ENCODE data around the gene TMEM63B.
"Not testable (repeated sequence)": the region's sequence is repeated elsewhere in the genome, so short reads cannot be mapped to it uniquely, and the experiment has no call there.

The TMEM63B gene

DNA sequence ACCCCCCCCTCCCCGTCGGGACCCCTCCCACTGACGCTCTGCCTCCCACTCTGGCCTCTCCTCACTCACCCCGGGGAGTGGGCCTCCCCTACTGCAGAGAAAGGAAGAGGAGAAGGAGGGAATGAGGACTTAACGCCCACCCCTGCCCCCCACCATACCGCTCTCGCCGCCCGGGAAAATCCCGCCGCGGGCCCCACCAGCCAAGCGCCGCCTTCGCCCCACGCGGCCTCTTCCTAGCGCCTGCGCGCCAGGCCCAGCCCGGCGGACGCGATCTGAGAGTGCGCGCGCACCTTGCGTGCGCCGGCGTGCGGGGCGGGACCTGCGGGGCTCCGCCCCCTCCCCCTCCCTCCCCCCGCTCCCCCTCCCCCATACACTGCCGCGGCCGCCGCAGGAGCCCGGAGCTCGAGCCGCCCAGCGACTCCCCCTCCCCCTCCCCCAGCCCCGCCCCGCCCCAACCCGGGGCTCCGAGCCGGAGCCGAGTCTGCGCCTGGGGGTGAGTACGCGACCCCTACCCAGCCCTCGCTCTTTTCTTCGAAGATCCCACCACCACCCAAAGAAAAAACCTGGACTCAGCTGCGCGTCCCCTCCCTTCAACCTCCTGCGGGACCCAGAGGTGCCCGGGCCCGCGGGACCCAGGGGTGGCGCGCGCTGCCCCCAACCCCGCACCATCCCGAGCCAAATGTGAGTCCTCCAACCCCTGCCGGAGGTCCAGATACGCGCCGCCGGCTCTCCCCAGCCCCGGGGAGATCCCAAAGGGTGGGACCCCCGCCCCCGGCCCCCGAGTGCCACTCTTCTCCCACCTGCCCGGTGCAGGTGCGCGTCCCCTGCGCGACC is at the start of gene TMEM63B, which contains the start of gene MRPL14:
TMEM63B (plus strand) TSS at position 369 of the 834 bp plus-strand sequence. CDS start 7,031 bp downstream, outside the sequence.
MRPL14 (minus strand) TSS at position 267 of the 834 bp plus-strand sequence. CDS start 10,841 bp downstream, outside the sequence.
- peak; percentile 15 to 92 (median 79) for DNase-seq

DNA sequence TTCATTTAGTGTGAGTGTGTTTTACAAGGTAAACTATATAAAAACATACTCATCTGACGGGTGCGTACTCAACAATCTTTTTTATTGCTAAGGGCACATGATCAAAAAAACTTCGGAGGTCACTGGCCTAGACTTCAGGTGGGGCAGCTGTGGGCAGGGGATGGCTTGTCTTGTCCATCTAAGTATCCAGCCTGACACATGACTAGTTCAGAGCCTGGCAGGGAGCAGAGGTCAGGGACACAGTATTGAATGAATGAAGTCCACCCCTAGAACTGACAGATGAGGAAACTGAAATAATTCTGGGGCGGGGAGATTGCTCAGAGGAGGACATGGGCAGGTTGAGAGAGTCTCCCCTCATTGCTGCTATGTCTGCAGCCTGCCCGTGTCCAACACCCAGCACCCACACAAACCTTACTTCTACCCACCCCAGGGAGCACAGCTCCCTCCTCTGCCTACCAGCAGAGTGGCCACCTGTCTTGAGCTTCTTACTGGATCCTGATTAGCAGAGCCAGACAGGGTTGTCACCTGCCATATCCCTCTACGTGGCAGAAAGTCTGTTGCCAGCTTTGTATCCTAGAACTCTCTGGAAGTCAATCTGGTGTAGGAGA is 49.0 kb upstream of the TMEM63B start:
- DNase-seq: no peak

DNA sequence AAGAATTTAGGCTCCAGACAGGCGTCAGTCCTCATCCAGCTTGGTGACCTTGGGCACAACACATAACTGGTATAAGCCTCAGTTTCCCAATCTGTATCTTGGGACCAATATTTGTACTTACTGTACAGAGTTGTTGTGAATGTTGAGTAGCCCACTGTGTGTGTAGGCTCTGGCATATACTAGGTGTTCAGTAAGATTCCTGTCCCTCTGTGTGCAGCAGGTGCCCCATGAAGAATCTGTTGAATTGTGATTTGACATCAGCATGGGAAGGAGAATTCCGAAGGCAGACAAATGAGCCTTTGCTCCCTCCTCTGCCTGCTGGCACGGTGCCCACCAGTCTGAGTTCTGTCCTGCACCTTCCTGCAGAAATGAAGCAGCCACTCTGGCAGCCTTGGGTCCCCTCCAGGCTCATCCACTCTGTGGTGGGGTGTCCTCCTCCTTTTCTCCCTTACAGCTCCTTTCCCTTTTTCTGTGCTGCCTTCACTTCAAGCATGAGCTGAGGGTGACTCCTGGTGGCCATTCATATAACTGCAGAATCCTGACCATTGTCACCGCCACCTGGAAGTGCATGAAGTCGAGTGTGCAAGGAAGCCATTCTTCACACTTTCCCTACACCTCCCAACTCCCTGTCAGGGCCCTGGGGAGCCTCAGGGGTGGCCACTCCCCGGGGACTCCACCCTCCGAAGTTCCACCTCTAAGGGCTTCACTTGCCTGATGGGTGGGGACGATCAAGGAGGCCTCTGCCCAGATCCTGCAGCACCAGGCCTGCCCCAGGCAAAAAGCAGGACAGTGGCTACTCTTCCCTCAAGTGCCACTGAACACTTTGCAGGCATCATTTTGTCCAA is 48.3 kb upstream of the TMEM63B start:
- DNase-seq: no peak

DNA sequence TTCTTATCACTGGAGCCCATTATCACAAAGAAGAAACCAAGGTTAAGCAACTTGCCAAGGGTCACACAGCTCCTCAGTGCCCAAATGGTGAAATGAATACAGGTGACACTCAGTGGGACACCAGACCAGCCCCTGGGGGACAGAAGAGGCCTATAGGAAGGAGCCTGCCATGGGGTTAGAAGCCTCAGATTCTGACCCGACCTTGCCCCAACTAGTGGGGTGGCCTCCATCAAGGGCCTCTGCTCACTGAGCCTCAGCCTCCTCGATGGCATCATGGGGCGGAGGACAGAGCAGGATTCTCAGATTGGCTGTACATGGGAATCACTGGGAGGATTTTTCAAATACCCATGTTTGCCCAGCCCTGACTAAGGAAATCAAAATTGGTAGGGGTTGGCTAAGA is 47.7 kb upstream of the TMEM63B start:
- DNase-seq: no peak

DNA sequence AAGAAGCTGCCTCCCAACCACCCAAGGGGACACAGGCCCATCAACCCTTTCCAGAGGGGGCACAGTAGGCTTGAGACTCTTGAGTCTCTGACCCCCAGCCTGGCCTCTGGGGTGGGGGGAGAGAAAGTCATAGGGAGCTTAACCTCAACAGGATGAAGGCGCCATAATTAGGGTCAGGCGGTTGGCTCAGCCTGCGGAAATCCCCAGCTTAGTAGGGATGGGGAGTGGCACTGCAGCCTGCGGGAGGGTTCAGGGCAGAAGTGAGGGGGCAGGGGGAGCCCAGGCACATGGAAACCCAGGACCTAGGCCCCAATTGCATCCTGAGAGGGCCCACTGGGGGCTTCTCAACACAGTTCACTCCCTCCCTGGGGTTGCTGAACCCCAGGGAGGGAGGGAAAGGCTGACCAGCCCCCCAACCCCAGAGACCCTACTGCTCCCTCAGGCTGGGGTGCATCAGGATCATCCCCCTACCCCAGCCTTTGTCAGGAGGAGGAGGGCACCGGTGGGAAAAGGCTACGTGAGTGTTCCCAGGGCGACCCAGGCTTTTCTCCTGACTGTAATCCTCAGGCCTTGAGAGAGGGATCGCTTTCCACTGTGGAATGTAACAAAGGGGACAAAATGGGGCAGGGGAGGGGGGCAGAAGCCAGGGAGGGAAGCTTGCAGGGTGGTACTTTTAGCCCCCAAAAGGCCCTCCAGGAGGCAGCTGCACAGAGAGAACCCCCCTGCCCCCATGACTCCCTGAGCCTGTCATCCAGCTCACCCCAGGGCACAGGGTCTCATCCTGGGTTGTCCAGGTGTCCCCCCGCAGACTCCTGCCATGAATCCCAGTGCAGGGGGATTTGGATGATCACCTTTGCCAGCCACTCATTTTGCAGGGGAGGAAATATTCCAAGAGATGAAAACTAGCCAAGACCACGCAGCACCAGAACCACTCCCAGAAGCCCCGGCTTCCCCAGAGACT is 46.5 kb upstream of the TMEM63B start:
- DNase-seq: no peak

DNA sequence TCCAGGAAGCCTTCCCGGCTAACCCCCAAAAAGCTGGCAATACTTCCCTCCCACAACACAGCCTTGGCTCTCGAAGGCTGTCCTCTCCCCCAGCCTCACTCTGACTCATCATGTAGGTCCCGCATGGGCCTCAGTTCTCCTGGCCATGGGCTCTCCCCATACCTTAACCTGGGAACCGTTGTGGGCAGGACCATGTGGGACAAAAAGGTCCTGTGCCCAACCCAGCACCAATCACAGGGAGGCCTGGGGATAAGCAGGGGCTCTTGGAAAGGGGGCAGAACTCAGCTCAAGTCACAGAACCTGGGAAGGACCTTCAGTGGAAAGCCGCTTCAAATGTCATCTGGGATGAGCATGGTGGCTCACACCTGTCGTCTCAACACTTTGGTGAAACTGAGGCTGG is 45.6 kb upstream of the TMEM63B start:
- DNase-seq: no peak

DNA sequence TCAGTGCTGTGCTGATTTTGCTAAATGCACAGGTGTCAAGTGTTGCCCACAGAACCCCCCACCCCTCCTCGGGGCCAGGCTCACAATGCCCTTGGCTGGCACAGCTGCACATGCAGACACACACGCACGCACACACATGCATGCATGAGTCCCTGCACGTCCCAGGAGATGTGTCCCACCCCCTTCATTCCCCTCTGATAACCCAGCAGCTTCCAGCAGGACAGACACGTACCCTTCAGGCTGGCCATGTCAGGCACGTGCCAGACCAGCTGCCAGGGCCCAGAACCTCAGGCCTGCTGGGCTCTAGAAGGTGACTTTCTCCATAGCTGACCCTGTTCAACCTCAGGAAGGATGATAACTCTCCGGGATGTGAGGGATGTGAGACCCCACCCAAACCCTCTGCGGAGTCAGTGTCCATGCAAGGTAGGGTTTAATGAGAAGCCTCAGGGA is 44.5 kb upstream of the TMEM63B start:
- no peak for DNase-seq

DNA sequence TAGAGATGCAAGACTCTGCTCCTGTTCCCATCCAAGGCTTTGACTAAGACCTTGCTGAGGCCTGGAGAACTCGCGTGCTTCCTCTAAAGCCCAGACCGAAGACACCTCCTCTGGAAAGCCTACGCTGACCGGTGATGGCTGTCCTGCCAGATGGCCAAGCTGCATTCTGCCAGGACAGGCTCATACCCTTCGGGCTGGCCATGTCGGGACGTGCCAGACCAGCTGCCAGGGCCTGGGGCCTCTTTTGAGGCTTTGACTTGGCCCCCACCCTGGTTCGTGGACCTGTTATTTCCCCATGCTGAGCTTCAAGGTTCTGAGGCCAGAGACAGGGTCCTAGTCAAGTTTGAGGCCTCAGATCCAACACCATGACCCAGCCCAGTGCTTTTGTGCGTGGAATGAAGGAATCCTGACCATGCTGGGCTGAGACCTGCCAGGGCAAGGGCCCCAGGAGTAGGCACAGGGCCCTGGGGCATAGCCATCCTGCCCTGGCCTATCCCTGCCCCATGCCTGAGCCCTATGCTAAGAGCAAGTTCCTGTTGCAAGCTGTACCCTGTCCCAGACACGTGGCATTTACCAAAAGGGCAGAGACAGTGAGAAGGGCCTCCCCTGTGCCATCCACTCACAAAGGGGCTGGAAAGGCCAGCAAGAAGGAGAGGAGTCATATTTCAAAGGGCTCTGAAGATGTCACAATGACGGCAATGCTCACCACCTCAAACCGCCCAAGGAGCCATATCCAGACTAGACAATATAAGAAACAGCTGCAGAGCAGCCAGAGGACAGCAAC is 42.9 kb upstream of the TMEM63B start:
- no peak for DNase-seq

DNA sequence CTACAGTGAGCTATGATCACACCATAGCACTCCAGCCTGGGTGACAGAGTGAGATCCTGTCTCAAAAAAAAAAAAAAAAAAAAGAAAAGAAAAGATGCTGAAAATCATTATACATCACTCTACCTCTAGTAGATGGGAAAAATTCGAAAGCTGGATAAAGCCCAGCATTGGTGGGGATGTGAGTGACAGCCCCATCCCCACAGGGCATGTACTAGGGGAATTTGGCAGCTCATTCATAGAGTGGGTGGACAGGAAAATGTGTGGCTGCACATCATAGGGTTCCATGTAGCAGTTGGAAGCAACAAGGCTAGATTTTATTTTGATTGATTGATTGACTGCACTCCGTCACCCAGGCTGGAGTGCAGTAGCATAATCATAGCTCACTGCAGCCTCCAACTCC is 42.1 kb upstream of the TMEM63B start:
- DNase-seq: no peak

DNA sequence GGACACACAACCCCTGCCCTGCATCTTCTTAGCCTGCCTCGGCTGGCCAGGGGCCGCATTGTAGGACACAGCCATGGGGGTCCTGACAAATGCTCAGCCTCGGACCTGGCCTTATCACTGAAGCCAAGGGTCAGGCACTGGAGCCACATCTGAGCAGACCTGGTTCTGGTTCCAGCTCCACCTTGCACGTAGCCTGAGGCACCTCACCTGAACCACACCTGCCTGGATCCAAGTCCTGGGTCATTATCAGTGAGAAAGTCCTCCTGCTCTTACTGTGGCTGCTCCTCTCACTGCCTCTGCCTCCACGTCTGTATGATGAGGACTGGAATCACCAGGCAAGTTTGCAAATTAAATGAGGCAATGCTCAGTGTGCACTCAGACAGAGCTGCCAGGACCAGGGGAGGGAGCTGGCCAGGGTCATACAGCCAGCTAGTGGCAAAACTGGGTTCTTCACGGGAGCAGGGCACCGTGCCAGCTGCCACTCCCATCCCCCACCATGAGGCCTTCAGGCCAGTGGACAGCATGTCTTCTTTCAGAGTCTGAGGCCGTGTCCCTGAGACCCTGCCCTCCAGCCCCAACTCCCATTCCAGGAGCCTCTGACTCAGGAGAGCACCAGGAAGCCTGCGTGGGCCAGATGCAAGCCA is 40.3 kb upstream of the TMEM63B start:
- peak in 11 of 51 donors; percentile 9 to 29 (median 15) for DNase-seq

DNA sequence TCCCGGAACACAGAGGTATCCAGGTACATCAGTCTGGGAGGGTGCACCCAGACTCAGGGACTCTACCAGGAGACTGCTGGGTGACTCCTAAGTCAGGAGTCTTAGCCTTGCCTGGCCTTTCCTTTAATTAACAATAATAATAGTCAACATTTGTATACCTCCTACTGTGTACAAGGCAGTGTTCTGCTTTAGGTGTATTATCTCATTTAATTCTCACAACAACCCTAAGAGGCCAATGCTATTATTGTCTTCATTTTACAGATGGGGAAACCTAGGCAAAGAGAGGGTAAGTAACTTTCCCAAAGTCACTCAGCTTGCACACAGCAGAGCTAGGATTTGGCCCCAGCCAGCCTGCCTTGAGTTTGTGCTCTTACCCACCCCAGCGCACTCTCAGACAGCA is 39.7 kb upstream of the TMEM63B start:
- DNase-seq: no peak

DNA sequence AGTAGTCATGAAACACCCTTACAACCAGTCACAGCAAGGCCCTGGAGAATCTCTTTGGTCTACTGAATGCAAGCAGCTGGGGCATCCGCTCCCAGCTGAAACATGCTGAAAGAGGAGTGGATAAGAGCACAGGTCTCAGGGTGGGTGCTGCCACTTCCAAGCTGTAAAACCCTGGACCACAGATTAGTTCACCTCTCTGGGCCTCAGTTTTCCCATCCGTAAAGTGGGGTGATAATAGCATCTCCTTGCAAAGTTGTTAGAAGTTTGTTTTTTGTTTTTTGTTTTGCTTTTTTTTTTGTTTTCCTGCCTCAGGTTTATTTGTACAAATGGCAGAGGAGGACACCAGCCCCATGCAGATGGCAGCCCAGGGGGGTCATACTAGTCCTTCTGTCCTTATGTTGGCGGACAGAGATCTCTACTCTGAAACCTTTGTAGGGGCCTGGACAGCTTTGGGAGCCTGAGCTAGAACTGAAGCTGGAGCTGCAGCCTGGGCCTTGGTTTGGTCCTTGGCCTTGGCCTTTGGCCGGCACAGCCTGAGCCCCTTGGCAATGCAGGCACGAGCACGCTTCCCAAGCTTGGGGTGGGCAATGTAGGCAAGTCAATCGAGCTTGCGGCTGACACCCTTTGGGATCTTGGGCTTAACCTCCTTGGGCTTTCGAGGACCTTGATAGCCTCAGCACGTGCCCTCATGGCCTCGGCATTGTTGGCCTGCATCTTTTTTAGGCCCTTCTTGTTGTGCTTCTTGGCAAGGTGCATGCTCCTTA is 38.3 kb upstream of the TMEM63B start:
- DNase-seq: no peak

DNA sequence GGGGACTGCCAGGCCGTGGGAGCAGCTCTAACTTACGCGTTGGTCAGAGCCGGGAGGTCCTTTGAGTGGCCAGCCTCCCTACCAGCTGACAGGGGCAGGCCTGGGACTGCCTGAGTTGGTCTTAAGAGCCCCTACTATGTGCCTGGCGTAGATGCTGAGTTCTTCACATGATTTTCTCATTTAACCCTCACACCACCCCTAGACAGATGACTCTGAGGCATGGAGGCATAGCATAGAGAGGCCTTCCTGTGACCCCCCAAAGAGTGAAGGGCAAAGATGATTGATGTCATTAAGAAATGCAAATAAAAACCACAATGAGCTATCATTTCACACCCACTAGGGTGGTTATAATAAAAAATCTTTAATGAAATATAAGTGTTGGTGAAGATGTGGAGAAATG is 36.9 kb upstream of the TMEM63B start:
- no peak for DNase-seq

DNA sequence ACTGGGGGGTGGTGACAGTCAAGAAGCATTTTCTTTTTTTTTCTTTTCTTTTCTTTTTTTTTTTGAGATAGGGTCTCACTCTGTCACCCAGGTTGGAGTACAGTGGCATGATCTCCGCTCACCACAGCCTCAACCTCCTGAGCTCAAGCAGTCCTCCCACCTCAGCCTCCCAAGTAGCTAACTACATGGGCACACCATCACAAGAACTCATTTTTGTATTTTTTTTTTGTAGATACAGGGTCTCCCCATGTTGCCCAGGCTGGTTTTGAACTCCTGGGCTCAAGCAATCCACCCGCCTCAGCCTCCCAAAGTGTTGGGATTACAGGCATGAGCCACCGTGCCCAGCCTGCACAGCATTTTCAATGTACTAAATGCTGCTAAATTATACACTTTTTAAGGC is 36.0 kb upstream of the TMEM63B start:
- not testable (repeated sequence) for DNase-seq

DNA sequence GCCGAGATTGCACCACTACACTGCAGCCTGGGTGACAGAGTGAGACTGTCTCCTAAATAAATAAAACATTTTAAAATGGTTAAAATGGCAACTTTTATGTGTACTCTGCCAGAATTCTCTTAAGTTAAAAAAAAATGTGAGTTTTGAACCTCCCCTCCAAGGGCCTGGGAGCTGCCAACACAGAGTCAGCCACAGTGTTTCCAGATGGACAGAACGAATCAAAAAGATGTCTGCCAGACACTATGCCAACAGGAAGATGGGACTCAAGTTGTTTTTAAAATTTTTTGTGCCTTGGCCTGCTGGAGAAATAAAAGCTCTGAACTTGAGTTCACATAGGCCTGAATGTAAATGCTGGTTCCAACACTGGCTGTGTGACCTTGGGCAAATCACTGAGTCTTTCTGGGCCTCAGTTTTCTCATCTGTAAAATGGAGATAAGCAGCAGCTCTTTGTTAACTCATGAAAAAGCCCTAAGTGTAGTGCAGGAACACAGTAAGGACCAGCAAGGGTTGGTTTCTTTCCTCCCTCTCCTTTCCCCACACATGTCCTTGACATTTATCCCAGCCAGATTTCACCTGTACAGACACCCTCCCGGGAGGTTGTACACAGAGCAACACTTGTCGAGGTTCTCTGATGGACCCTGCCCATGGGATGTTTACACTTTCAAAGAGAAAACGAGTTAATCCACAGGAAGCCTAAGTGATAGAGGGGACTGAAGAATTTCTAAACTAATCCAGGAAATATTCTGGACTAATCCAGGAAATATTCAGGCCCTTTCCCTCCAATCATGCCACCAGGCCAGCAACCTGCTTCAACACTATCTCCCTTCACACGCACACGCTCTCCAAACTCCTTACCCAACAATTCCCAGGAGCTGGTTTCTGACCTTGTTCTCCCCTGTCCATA is 35.1 kb upstream of the TMEM63B start:
- DNase-seq: no peak

DNA sequence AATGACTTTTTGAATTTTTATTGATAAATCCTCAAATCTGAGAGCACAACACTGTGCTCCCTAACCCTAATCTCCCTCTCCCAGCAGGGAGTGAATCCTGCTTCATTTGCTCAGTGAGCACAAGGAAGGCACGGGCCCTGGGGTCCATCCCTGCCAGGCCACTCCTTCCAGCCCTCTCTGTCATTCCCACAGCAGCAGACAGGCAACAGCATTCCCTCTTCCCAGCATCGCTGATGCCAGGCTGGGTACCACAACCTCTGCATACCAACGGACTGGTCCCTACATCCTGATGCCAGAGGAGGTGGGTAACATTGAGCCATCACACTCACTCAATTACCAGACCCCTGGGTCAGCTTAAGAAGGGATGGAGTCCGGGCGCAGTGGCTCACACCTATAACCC is 34.3 kb upstream of the TMEM63B start:
- no peak for DNase-seq

DNA sequence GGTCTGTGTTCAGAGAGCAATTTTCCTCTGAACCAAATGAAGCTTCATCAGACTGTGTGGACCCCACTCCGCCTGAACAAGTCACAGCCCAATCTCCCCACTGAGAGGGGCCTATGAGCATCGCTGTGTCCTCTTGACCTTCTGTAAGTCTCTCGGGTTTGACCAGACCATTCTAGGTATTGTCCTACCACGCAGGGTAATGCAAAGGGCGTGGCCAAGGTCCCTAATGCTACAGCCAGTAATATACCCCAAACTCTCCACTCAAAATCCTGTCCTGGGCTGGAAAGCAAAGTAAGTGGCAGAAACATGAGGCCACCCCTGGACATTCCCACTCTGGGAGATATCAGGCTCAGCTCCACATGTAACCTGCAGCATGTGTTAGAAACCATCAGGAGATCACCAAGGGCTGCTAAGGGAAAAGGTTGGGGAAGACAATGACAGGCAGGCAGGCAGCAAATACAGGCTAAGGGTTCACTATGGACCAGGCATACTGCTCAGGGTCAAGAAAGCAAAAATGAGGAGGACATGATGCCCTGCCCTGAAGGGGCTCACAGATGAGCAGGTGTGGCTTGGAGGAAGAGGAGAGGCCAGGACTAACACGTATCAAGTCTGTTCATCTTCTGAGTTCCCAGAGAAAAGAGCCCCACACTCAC is 33.5 kb upstream of the TMEM63B start:
- no peak for DNase-seq
